IMR-90 (cell line): ENCODE data around the gene NALF2. TPM values are rescaled to one million over a fixed set of nuclear protein-coding genes. Genes with fewer than 3 reads are reported as not detected.

Experiments
- ATAC-seq: fragments of 200-7000 bp; cut with Tn5 transposase; 2 replicates; pipeline ENCODE4 v1.9.1; 2020; ENCODE audit warnings: low read depth, mild to moderate bottlenecking, moderate library complexity
- BruUV-seq: library from RNA; stranded (reverse); fragments of 400-500 nt; replicated peaks from 2 replicates; lab custom pipeline; 2021; lab: Mats Ljungman, UMichigan
- CTCF ChIA-PET: fragments of 300-600 bp; formaldehyde crosslinking; extraction: SDS; loops from one replicate; lab custom pipeline; 2021; ENCODE audit warnings: antibody characterized with exemption; lab: Yijun Ruan, JAX
- POLR2A ChIA-PET: fragments of 300-600 bp; sonication (Branson Sonifier 250); formaldehyde crosslinking; loops from one replicate; lab custom pipeline; 2022; ENCODE audit warnings: antibody characterized with exemption; ENCODE audit not compliant: unreplicated experiment; lab: Charles Lee
- DNase-seq: peaks from one replicate; pipeline ENCODE4 v3.0.0; 2013
- H2AFZ ChIP-seq: replicated peaks from 2 replicates; pipeline ENCODE3; 2013; ENCODE audit warnings: low read length, mild to moderate bottlenecking; ENCODE audit not compliant: poor library complexity
- H2AK5ac ChIP-seq: 2 replicates; pipeline ENCODE4 v1.6.1; 2013; ENCODE audit warnings: low read depth, low read length, inconsistent platforms
- H2AK9ac ChIP-seq: replicated peaks from 2 replicates; pipeline ENCODE3; 2013; ENCODE audit warnings: mild to moderate bottlenecking, low read depth, low read length, moderate library complexity; ENCODE audit not compliant: poor library complexity
- H2BK120ac ChIP-seq: 2 replicates; pipeline ENCODE4 v1.6.1; 2013; ENCODE audit warnings: low read depth, low read length, inconsistent platforms
- H2BK15ac ChIP-seq: 3 replicates; pipeline ENCODE4 v1.6.1; 2013; ENCODE audit warnings: low read depth, low read length, inconsistent platforms
- H2BK20ac ChIP-seq: 2 replicates; pipeline ENCODE4 v1.6.1; 2013; ENCODE audit warnings: low read depth, mild to moderate bottlenecking, inconsistent platforms, low read length, moderate library complexity
- H2BK5ac ChIP-seq: 2 replicates; pipeline ENCODE4 v1.6.1; 2013; ENCODE audit warnings: mild to moderate bottlenecking, low read depth, low read length, inconsistent platforms; ENCODE audit not compliant: poor library complexity, severe bottlenecking
- H3K14ac ChIP-seq: replicated peaks from 2 replicates; pipeline ENCODE4 v1.6.1; 2013; ENCODE audit warnings: low read depth, low read length, inconsistent platforms
- H3K18ac ChIP-seq: 2 replicates; pipeline ENCODE4 v1.6.1; 2013; ENCODE audit warnings: low read depth, low read length, control low read depth
- H3K23ac ChIP-seq: 2 replicates; pipeline ENCODE4 v1.6.1; 2013; ENCODE audit warnings: low read depth, low read length, inconsistent platforms
- H3K27ac ChIP-seq: 2 replicates; pipeline ENCODE4 v1.5.1; 2013; ENCODE audit warnings: mild to moderate bottlenecking, control low read depth, low read length; ENCODE audit not compliant: insufficient read depth
- H3K27me3 ChIP-seq: 2 replicates; pipeline ENCODE4 v1.6.1; 2013; ENCODE audit warnings: low read length; ENCODE audit not compliant: control insufficient read depth, insufficient read depth
- H3K36me3 ChIP-seq: 2 replicates; pipeline ENCODE4 v1.6.1; 2013; ENCODE audit warnings: low read length, mixed read lengths; ENCODE audit not compliant: control insufficient read depth, insufficient read depth
- H3K4ac ChIP-seq: 2 replicates; pipeline ENCODE4 v1.6.1; 2013; ENCODE audit warnings: low read depth, low read length, inconsistent platforms
- H3K4me1 ChIP-seq: 2 replicates; pipeline ENCODE4 v1.6.1; 2013; ENCODE audit warnings: low read length, mixed read lengths; ENCODE audit not compliant: control insufficient read depth, insufficient read depth
- H3K4me2 ChIP-seq: 2 replicates; pipeline ENCODE4 v1.6.1; 2013; ENCODE audit warnings: low read depth, mild to moderate bottlenecking, control low read depth, low read length, moderate library complexity
- H3K4me3 ChIP-seq: 2 replicates; pipeline ENCODE4 v1.5.1; 2013; ENCODE audit warnings: low read depth, mild to moderate bottlenecking, control low read depth, low read length, moderate library complexity; ENCODE audit not compliant: insufficient read depth
- H3K56ac ChIP-seq: 2 replicates; pipeline ENCODE4 v1.6.1; 2013; ENCODE audit warnings: low read length, inconsistent platforms; ENCODE audit not compliant: insufficient read depth; ENCODE audit errors: extremely low read depth
- H3K79me1 ChIP-seq, 2 experiments: 2 replicates each; pipeline ENCODE4 v1.6.1; 2013; ENCODE audit warnings: low read length in 2 of 2, inconsistent platforms in 1 of 2, low read depth in 1 of 2
- H3K9ac ChIP-seq: 2 replicates; pipeline ENCODE4 v1.6.1; 2013; ENCODE audit warnings: low read depth, low read length, control low read depth
- H3K9me1 ChIP-seq: 2 replicates; pipeline ENCODE4 v1.6.1; 2013; ENCODE audit warnings: low read length, inconsistent platforms; ENCODE audit not compliant: insufficient read depth
- H3K9me3 ChIP-seq: 2 replicates; pipeline ENCODE4 v1.6.1; 2013; ENCODE audit warnings: low read length; ENCODE audit not compliant: control insufficient read depth, insufficient read depth
- H4K20me1 ChIP-seq: 2 replicates; pipeline ENCODE4 v1.6.1; 2013; ENCODE audit warnings: low read length, inconsistent platforms; ENCODE audit not compliant: insufficient read depth
- H4K5ac ChIP-seq: 2 replicates; pipeline ENCODE4 v1.6.1; 2013; ENCODE audit warnings: mild to moderate bottlenecking, low read depth, low read length, control low read depth
- H4K8ac ChIP-seq, 2 experiments: 2 replicates each; pipeline ENCODE4 v1.6.1; 2013; ENCODE audit warnings: low read depth in 2 of 2, low read length in 2 of 2, control low read depth in 1 of 2, inconsistent platforms in 1 of 2
- H4K91ac ChIP-seq: 2 replicates; pipeline ENCODE4 v1.6.1; 2013; ENCODE audit warnings: low read depth, low read length, inconsistent platforms; ENCODE audit not compliant: insufficient read depth
- BHLHE40 ChIP-seq: fragments of 150-350 bp; IDR thresholded peaks from 2 replicates; pipeline ENCODE4 v1.6.1; 2016; ENCODE audit warnings: mild to moderate bottlenecking, low read depth, low read length
- CEBPB ChIP-seq: IDR thresholded peaks from 2 replicates; pipeline ENCODE4 v1.6.1; 2012; ENCODE audit warnings: low read depth, low read length, improper control_type of control experiment
- CHD1 ChIP-seq: IDR thresholded peaks from 2 replicates; pipeline ENCODE4 v1.6.1; 2012; ENCODE audit warnings: low read depth, low read length, improper control_type of control experiment
- CTCF ChIP-seq: conservative IDR thresholded peaks from 2 replicates; pipeline ENCODE4 v1.5.1; 2012; ENCODE audit warnings: mild to moderate bottlenecking, low read depth, low read length, improper control_type of control experiment
- ELK1 ChIP-seq: fragments of 150-350 bp; IDR thresholded peaks from 2 replicates; pipeline ENCODE4 v1.6.1; 2016; ENCODE audit warnings: low read depth, mild to moderate bottlenecking, low read length, moderate library complexity, borderline replicate concordance
- FOS ChIP-seq: fragments of 150-350 bp; IDR thresholded peaks from 2 replicates; pipeline ENCODE4 v1.6.1; 2016; ENCODE audit warnings: low read depth, low read length
- MAFK ChIP-seq: IDR thresholded peaks from 2 replicates; pipeline ENCODE4 v1.6.1; 2012; ENCODE audit warnings: low read depth, low read length, improper control_type of control experiment
- MAZ ChIP-seq: IDR thresholded peaks from 2 replicates; pipeline ENCODE4 v1.6.1; 2012; ENCODE audit warnings: low read depth, mild to moderate bottlenecking, low read length, improper control_type of control experiment, moderate library complexity, borderline replicate concordance
- MXI1 ChIP-seq: IDR thresholded peaks from 2 replicates; pipeline ENCODE4 v1.6.1; 2012; ENCODE audit warnings: low read depth, mild to moderate bottlenecking, low read length, moderate library complexity, borderline replicate concordance
- NFE2L2 ChIP-seq: fragments of 150-350 bp; IDR thresholded peaks from 2 replicates; pipeline ENCODE4 v1.6.1; 2016; ENCODE audit warnings: low read depth, mild to moderate bottlenecking, low read length
- POLR2A ChIP-seq: IDR thresholded peaks from 2 replicates; pipeline ENCODE4 v1.6.1; 2012; ENCODE audit warnings: mild to moderate bottlenecking, low read depth, low read length
- RAD21 ChIP-seq: IDR thresholded peaks from 2 replicates; pipeline ENCODE4 v1.6.1; 2012; ENCODE audit warnings: low read length, improper control_type of control experiment
- RCOR1 ChIP-seq: IDR thresholded peaks from 2 replicates; pipeline ENCODE4 v1.6.1; 2012; ENCODE audit warnings: mild to moderate bottlenecking, low read length, improper control_type of control experiment; ENCODE audit not compliant: insufficient replicate concordance
- RFX5 ChIP-seq: IDR thresholded peaks from 2 replicates; pipeline ENCODE4 v1.8.0; 2012; ENCODE audit warnings: low read depth, mild to moderate bottlenecking, low read length, moderate library complexity
- SMC3 ChIP-seq: fragments of 150-350 bp; IDR thresholded peaks from 2 replicates; pipeline ENCODE4 v1.6.1; 2016; ENCODE audit warnings: low read depth, mild to moderate bottlenecking, antibody characterized with exemption, low read length, moderate library complexity
- USF2 ChIP-seq: fragments of 150-350 bp; IDR thresholded peaks from 2 replicates; pipeline ENCODE4 v1.6.1; 2017; ENCODE audit warnings: mild to moderate bottlenecking, antibody characterized with exemption, low read length, low read depth
- WGBS, 2 experiments: methylation state at CpG; one replicate each; pipeline versions ENCODE4 v1.1.5 to v1.1.7; 2013; ENCODE audit warnings: missing lambda C conversion rate in 2 of 2; ENCODE audit not compliant: insufficient read length in 1 of 2; ENCODE audit errors: extremely low coverage in 2 of 2; 5-methylcytosine and 5-hydroxymethylcytosine counted together
- dilution Hi-C: fragments of 300-500 bp; cut with HindIII; formaldehyde crosslinking; loops from one replicate; pipeline ENCODE4 v1.14.3; 2018; ENCODE audit warnings: low sequenced_read_pairs; ENCODE audit not compliant: unreplicated experiment
- in situ Hi-C: fragments of 300-500 bp; cut with MboI; formaldehyde crosslinking; loops from 3 replicates; pipeline ENCODE4 v1.14.3; 2019; ENCODE audit warnings: low sequenced_read_pairs, inconsistent platforms, mixed read lengths
- intact Hi-C: fragments of 100-400 bp; cut with micrococcal nuclease; formaldehyde crosslinking; loops from 2 replicates; pipeline ENCODE4 v1.10.0; 2022
- polyA plus RNA-seq, 3 experiments: library from polyadenylated mRNA; depleted of rRNA; stranded (reverse); fragments of >200 nt; gene quantifications; 2 replicates each; pipeline ENCODE4 v1.2.3, GENCODE V29; 2012; ENCODE audit warnings: low replicate concordance in 1 of 3
- total RNA-seq: library from RNA; depleted of rRNA; stranded (reverse); fragments of >200 nt; gene quantifications from 2 replicates; pipeline ENCODE4 v1.2.3, GENCODE V29; 2012

The NALF2 gene
- total and polyA plus RNA-seq, 2 of the 4 experiments (the other 2 are of a cell fraction) = not detected

- H3K4me2 ChIP-seq = no peak overlapping the region
- H3K79me1 ChIP-seq = no peaks in the 10 kb centered on the region
- H4K20me1 ChIP-seq = no peaks in the 10 kb centered on the region
- peaks cover 32% of the 10 kb centered on the region; the same call in 1 of the 2 replicates for H3K27me3 ChIP-seq
- H3K23ac ChIP-seq = no peak overlapping the region
- no peaks in the 10 kb centered on the region for H3K4me1 ChIP-seq
- no peak overlapping the region for H2BK120ac ChIP-seq
- H3K9me3 ChIP-seq = peaks cover 2% of the 10 kb centered on the region; the same call in 1 of the 2 replicates
- no peak overlapping the region for H3K9ac ChIP-seq
- H3K9me1 ChIP-seq = no peaks in the 10 kb centered on the region
- no peak overlapping the region for H4K8ac ChIP-seq
- H2BK5ac ChIP-seq = no peak overlapping the region
- TF ChIP-seq RAD21 = no peak
- TF ChIP-seq RFX5 = no peak
- no peak for TF ChIP-seq CEBPB
- TF ChIP-seq MAZ = no peak
- no peak for TF ChIP-seq USF2
- TF ChIP-seq FOS = no peak
- TF ChIP-seq NFE2L2 = no peak
- TF ChIP-seq CHD1 = no peak
- no peak for TF ChIP-seq SMC3
- no peak for TF ChIP-seq POLR2A
- no peak for TF ChIP-seq ELK1
- TF ChIP-seq CTCF = no peak
- TF ChIP-seq BHLHE40 = no peak
- no peak for TF ChIP-seq RCOR1
- no peak for TF ChIP-seq MAFK
- no peak for TF ChIP-seq MXI1
- no peak for ATAC-seq
- no peak overlapping the region for H3K18ac ChIP-seq
- H2AK5ac ChIP-seq = no peak overlapping the region
- H4K91ac ChIP-seq = no peak overlapping the region
- no peak overlapping the region for H3K4me3 ChIP-seq
- dilution Hi-C loops = no loop called here
- no peak overlapping the region for H2BK20ac ChIP-seq
- no peak overlapping the region for H2BK15ac ChIP-seq
- in situ Hi-C loops = no loop called here
- BruUV-seq = no TSS peak
- no peak overlapping the region for H3K14ac ChIP-seq
- CTCF ChIA-PET = no interaction called here
- H2AFZ ChIP-seq = no peak overlapping the region
- no peak overlapping the region for H4K5ac ChIP-seq
- intact Hi-C loops = no loop called here
- 20% methylated on average over 1 of the region's 5 CpGs; no CpG with 5 or more reads in 1 of the 2 experiments for WGBS, 2 experiments
- no peak overlapping the region for H2AK9ac ChIP-seq
- no peaks in the 10 kb centered on the region for H3K36me3 ChIP-seq
- DNase-seq = no peak
- H3K27ac ChIP-seq = no peak overlapping the region
- POLR2A ChIA-PET = no interaction called here
- no peak overlapping the region for H3K4ac ChIP-seq
- H3K56ac ChIP-seq = no peak overlapping the region
Observed at GRCh38 chrX:69508610-69509009, 4.5 kb downstream of the NALF2 start.
